ENCODE results near the gene NFIA. TPM values are rescaled to one million over a fixed set of nuclear protein-coding genes. Genes with fewer than 3 reads are reported as not detected.

Gene NFIA
- polyA plus RNA-seq, 1 donor (not counting 4 experiments of a cell fraction or from before 2014, with no cell fraction given) = 14.7 TPM

DNA sequence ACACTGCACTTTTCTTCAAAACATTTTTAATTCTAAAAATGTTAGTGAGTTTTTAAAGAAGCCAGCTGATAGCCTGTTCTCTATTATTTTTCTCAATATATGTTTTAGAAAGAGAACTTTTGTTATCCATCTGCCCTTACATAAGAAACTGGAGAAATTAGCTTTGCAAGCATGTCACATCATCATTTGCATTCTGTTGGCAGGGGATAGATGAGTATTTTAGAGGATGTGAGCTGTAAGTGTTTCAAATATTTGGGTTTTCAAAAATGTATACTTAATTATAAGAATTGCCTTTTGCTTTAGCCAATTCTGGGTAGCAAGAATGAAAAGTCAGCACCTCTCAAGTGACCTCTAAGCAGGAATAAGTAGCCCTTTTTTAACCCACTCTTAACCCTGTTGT lies 7.4 kb downstream of the NFIA start:
- Histone ChIP-seq H4K20me1 (ENCODE audit: control insufficient read depth, extremely low read depth, insufficient read depth, low read length) (no peaks in the 10 kb centered on the region), H3K79me2 (ENCODE audit: control insufficient read depth, insufficient read depth, low read length) (peaks cover 70% of the 10 kb centered on the region), H3K9me3 (ENCODE audit: control insufficient read depth, low read depth, low read length) (no peaks in the 10 kb centered on the region), H3K36me3 (ENCODE audit: control insufficient read depth in 2 of 2, extremely low read depth in 1 of 2, insufficient read depth in 2 of 2, low read length in 2 of 2) (peaks cover 4% of the 10 kb centered on the region in 2 experiments), H3K4me2 (ENCODE audit: control insufficient read depth, extremely low read depth, insufficient read depth, low read depth, low read length) (no peak overlapping the region), H3K4me1 (ENCODE audit: control insufficient read depth, extremely low read depth, insufficient read depth, low read length) (peaks cover 20% of the 10 kb centered on the region), H3K4me3 (ENCODE audit: control insufficient read depth in 2 of 3, extremely low read depth in 1 of 3, insufficient read depth in 2 of 3, low read depth in 1 of 3, low read length in 3 of 3) (no peak overlapping the region), H3K9me1 (ENCODE audit: control insufficient read depth, extremely low read depth, insufficient read depth, low read length) (no peaks in the 10 kb centered on the region), H2AFZ (ENCODE audit: control insufficient read depth, low read length) (no peak overlapping the region), H3K27ac (ENCODE audit: control insufficient read depth, insufficient read depth, low read length) (no peak overlapping the region), H3K9ac (ENCODE audit: control insufficient read depth, extremely low read depth, insufficient read depth, low read length) (no peak overlapping the region), H3K27me3 (ENCODE audit: control insufficient read depth, extremely low read depth, insufficient read depth, low read length) (no peaks in the 10 kb centered on the region)
- dilution Hi-C loops (cut with MboI; ENCODE audit: extremely low pct_ligation_motif_present, low sequenced_read_pairs) = no loop called here
- TF ChIP-seq EZH2 (IDR thresholded peaks at IDR 0.05; ENCODE audit: low read length) = no peak
- TF ChIP-seq, protein P1, sequence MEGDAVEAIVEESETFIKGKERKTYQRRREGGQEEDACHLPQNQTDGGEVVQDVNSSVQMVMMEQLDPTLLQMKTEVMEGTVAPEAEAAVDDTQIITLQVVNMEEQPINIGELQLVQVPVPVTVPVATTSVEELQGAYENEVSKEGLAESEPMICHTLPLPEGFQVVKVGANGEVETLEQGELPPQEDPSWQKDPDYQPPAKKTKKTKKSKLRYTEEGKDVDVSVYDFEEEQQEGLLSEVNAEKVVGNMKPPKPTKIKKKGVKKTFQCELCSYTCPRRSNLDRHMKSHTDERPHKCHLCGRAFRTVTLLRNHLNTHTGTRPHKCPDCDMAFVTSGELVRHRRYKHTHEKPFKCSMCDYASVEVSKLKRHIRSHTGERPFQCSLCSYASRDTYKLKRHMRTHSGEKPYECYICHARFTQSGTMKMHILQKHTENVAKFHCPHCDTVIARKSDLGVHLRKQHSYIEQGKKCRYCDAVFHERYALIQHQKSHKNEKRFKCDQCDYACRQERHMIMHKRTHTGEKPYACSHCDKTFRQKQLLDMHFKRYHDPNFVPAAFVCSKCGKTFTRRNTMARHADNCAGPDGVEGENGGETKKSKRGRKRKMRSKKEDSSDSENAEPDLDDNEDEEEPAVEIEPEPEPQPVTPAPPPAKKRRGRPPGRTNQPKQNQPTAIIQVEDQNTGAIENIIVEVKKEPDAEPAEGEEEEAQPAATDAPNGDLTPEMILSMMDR (optimal IDR thresholded peaks at IDR 0.05 in 1 of 3, IDR thresholded peaks at IDR 0.05 in 1 of 3, conservative IDR thresholded peaks at IDR 0.05 in 1 of 3; ENCODE audit: extremely low read depth in 1 of 3, insufficient read depth in 2 of 3, low read length in 3 of 3) = no peak
- DNase-seq (ENCODE audit: low read depth, low spot score) (no peak), FAIRE-seq (no peak)

DNA sequence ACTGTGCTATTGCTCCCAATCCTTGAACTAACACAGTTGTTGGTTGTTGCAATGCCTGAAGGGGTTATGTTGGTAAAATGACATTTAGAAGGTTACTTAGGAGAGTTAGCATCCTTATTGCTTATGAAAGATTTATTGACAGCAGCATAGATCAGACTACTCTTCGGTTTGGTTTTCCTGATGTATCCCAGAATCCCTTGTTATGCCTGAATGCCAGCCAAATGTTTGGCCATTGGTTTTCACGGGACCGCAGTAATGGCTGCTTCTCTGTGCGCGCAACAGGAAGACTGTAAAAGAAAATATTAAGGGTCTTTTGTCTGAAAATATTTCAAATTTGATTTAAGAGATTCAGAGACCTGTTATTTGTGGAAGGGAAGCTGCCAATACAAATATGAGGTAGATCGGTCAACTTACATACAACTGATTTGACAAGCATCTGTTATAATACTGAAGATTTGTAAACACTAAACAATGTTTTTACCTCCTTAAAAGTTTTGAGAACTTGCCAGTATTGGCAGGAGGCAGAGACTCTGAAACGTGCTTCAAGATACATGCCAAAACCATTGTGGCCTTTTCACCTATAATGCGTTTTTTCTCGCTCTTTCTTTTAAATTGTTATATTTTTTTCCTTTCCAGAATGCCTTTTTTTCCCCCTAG lies 8.3 kb downstream of the NFIA start:
- H3K9me3 ChIP-seq (ENCODE audit: control insufficient read depth, low read depth, low read length) = no peaks in the 10 kb centered on the region
- peaks cover 63% of the 10 kb centered on the region for H3K79me2 ChIP-seq (ENCODE audit: control insufficient read depth, insufficient read depth, low read length)
- peaks cover 12% of the 10 kb centered on the region for H3K4me1 ChIP-seq (ENCODE audit: control insufficient read depth, extremely low read depth, insufficient read depth, low read length)
- H3K9me1 ChIP-seq (ENCODE audit: control insufficient read depth, extremely low read depth, insufficient read depth, low read length) = no peaks in the 10 kb centered on the region
- dilution Hi-C loops (cut with MboI; ENCODE audit: extremely low pct_ligation_motif_present, low sequenced_read_pairs) = no loop called here
- H4K20me1 ChIP-seq (ENCODE audit: control insufficient read depth, extremely low read depth, insufficient read depth, low read length) = no peaks in the 10 kb centered on the region
- no peaks in the 10 kb centered on the region for H3K27me3 ChIP-seq (ENCODE audit: control insufficient read depth, extremely low read depth, insufficient read depth, low read length)
- H3K9ac ChIP-seq (ENCODE audit: control insufficient read depth, extremely low read depth, insufficient read depth, low read length) = no peak overlapping the region
- DNase-seq (ENCODE audit: low read depth, low spot score) (no peak), FAIRE-seq (peak; percentile 34)
- no peak overlapping the region for H3K4me2 ChIP-seq (ENCODE audit: control insufficient read depth, extremely low read depth, insufficient read depth, low read depth, low read length)
- H2AFZ ChIP-seq (ENCODE audit: control insufficient read depth, low read length) = no peak overlapping the region
- H3K36me3 ChIP-seq (ENCODE audit: control insufficient read depth in 2 of 2, extremely low read depth in 1 of 2, insufficient read depth in 2 of 2, low read length in 2 of 2) = peaks cover 4% of the 10 kb centered on the region in 2 experiments
- TF ChIP-seq, protein P1 (optimal IDR thresholded peaks at IDR 0.05 in 1 of 3, IDR thresholded peaks at IDR 0.05 in 1 of 3, conservative IDR thresholded peaks at IDR 0.05 in 1 of 3; ENCODE audit: extremely low read depth in 1 of 3, insufficient read depth in 2 of 3, low read length in 3 of 3) = no peak
- TF ChIP-seq EZH2 (IDR thresholded peaks at IDR 0.05; ENCODE audit: low read length) = no peak
- H3K4me3 ChIP-seq (ENCODE audit: control insufficient read depth in 2 of 3, extremely low read depth in 1 of 3, insufficient read depth in 2 of 3, low read depth in 1 of 3, low read length in 3 of 3) = no peak overlapping the region
- no peak overlapping the region for H3K27ac ChIP-seq (ENCODE audit: control insufficient read depth, insufficient read depth, low read length)
